GM23338 (cell line): ENCODE measurements around the gene FRAT2. TPM values are rescaled to one million over a fixed set of nuclear protein-coding genes. Genes with fewer than 3 reads are reported as not detected.
A peak's percentile ranks its signal among the peaks of the same experiment; 100 is the strongest.

ENCODE experiments used
- ATAC-seq: fragments of 200-7000 bp; cut with Tn5 transposase; 3 replicates; pipeline ENCODE4 v1.9.1; 2020
- DNase-seq: peaks from one replicate; pipeline ENCODE4 v3.0.0-alpha.2; 2015; ENCODE audit warnings: low spot score
- H2AFZ ChIP-seq: fragments of 200-600 bp; sonication (generic); 2 replicates; pipeline ENCODE4 v1.8.0; 2016; ENCODE audit warnings: antibody characterized with exemption, mild to moderate bottlenecking, moderate library complexity
- H3F3A ChIP-seq: fragments of 200-600 bp; sonication (generic); replicated peaks from 2 replicates; pipeline ENCODE4 v1.8.0; 2017; ENCODE audit warnings: antibody characterized with exemption, mixed run types, low read depth
- H3K27ac ChIP-seq: fragments of 200-600 bp; sonication (generic); 2 replicates; pipeline ENCODE4 v1.6.1; 2016; ENCODE audit warnings: low read depth
- H3K27me3 ChIP-seq: fragments of 200-600 bp; sonication (generic); 2 replicates; pipeline ENCODE4 v1.8.0; 2016; ENCODE audit warnings: mild to moderate bottlenecking, mixed run types, moderate library complexity; ENCODE audit not compliant: insufficient read depth
- H3K36me3 ChIP-seq: fragments of 200-600 bp; sonication (generic); 2 replicates; pipeline ENCODE4 v1.8.0; 2016; ENCODE audit warnings: mild to moderate bottlenecking; ENCODE audit not compliant: insufficient read depth
- H3K4me1 ChIP-seq: fragments of 200-600 bp; sonication (generic); 2 replicates; pipeline ENCODE4 v1.8.0; 2016; ENCODE audit warnings: mild to moderate bottlenecking, moderate library complexity; ENCODE audit not compliant: insufficient read depth
- H3K4me2 ChIP-seq: fragments of 200-600 bp; sonication (generic); 2 replicates; pipeline ENCODE4 v1.7.1; 2017; ENCODE audit warnings: mixed run types
- H3K4me3 ChIP-seq: fragments of 200-600 bp; sonication (generic); 2 replicates; pipeline ENCODE4 v1.6.1; 2016; ENCODE audit warnings: mixed run types
- H3K79me2 ChIP-seq: fragments of 200-600 bp; sonication (generic); replicated peaks from 2 replicates; pipeline ENCODE4 v1.8.0; 2017; ENCODE audit warnings: mild to moderate bottlenecking; ENCODE audit not compliant: insufficient read depth
- H3K9me2 ChIP-seq: fragments of 200-600 bp; sonication (generic); 2 replicates; pipeline ENCODE4 v1.8.0; 2017; ENCODE audit not compliant: insufficient read depth
- H4K20me1 ChIP-seq: fragments of 200-600 bp; sonication (generic); replicated peaks from 2 replicates; pipeline ENCODE4 v1.8.0; 2017; ENCODE audit warnings: mild to moderate bottlenecking; ENCODE audit not compliant: insufficient read depth
- H3K27ac Mint-ChIP-seq: 2 replicates; pipeline ENCODE4 v1.8.0; 2020; ENCODE audit warnings: inconsistent platforms, mild to moderate bottlenecking, moderate library complexity, mixed read lengths
- H3K27me3 Mint-ChIP-seq: 3 replicates; pipeline ENCODE4 v1.8.0; 2022; ENCODE audit warnings: low read depth, mild to moderate bottlenecking, moderate library complexity, mixed read lengths, inconsistent platforms; ENCODE audit not compliant: insufficient read depth, poor library complexity
- H3K36me3 Mint-ChIP-seq: 3 replicates; pipeline ENCODE4 v1.8.0; 2021; ENCODE audit warnings: low read depth, mild to moderate bottlenecking, inconsistent platforms, moderate library complexity, mixed read lengths
- H3K4me1 Mint-ChIP-seq: 3 replicates; pipeline ENCODE4 v1.8.0; 2020; ENCODE audit warnings: mild to moderate bottlenecking, inconsistent platforms, mixed read lengths
- H3K4me3 Mint-ChIP-seq: 3 replicates; pipeline ENCODE4 v1.8.0; 2021; ENCODE audit warnings: moderate library complexity, mild to moderate bottlenecking, inconsistent platforms, mixed read lengths
- H3K9me3 Mint-ChIP-seq: 3 replicates; pipeline ENCODE4 v1.8.0; 2020; ENCODE audit warnings: moderate library complexity, mild to moderate bottlenecking, inconsistent platforms, mixed read lengths
- CREB1 ChIP-seq: fragments of 250-450 bp; sonication (Bioruptor Pico); IDR thresholded peaks from 2 replicates; pipeline ENCODE4 v1.5.0; 2020; ENCODE audit warnings: low read depth, mild to moderate bottlenecking, moderate library complexity
- CTCF ChIP-seq, 2 experiments: fragments of 200-600 bp in 1 of 2; sonication (generic) in 1 of 2; conservative IDR thresholded peaks; 2 replicates each; pipeline versions ENCODE4 v1.5.1 to v1.6.1; 2016 to 2017; ENCODE audit warnings: antibody characterized with exemption in 2 of 2, low read depth in 2 of 2, mild to moderate bottlenecking in 2 of 2, moderate library complexity in 1 of 2
- ETS1 ChIP-seq: IDR thresholded peaks from 2 replicates; pipeline ENCODE4 v1.6.1; 2016; ENCODE audit warnings: antibody characterized with exemption
- EZH2 ChIP-seq: fragments of 200-600 bp; sonication (generic); IDR thresholded peaks from one replicate; pipeline ENCODE4 v1.8.0; 2017; ENCODE audit warnings: antibody characterized with exemption, mild to moderate bottlenecking, low read depth; ENCODE audit not compliant: unreplicated experiment
- EZH2phosphoT487 ChIP-seq: fragments of 200-600 bp; sonication (generic); IDR thresholded peaks from one replicate; pipeline ENCODE4 v1.8.1; 2018; ENCODE audit warnings: antibody characterized with exemption; ENCODE audit not compliant: unreplicated experiment
- JUNB ChIP-seq: IDR thresholded peaks from one replicate; pipeline ENCODE4 v1.6.1; 2016; ENCODE audit warnings: antibody characterized with exemption; ENCODE audit not compliant: unreplicated experiment
- NANOG ChIP-seq: IDR thresholded peaks from 2 replicates; pipeline ENCODE4 v1.6.1; 2016; ENCODE audit warnings: antibody characterized with exemption, borderline replicate concordance
- POLR2AphosphoS5 ChIP-seq: IDR thresholded peaks from 2 replicates; pipeline ENCODE4 v1.6.1; 2016; ENCODE audit warnings: antibody characterized with exemption, low read depth
- REST ChIP-seq: IDR thresholded peaks from one replicate; pipeline ENCODE4 v1.6.1; 2018; ENCODE audit warnings: antibody characterized with exemption; ENCODE audit not compliant: unreplicated experiment
- STAT1 ChIP-seq: IDR thresholded peaks from one replicate; pipeline ENCODE4 v1.6.1; 2016; ENCODE audit warnings: antibody characterized with exemption; ENCODE audit not compliant: unreplicated experiment
- ZNF114 ChIP-seq: fragments of 250-450 bp; sonication (Bioruptor Pico); IDR thresholded peaks from 2 replicates; pipeline ENCODE4 v1.5.0; 2020; ENCODE audit warnings: mild to moderate bottlenecking, moderate library complexity
- ZNF331 ChIP-seq: fragments of 250-450 bp; sonication (Bioruptor Pico); IDR thresholded peaks from 2 replicates; pipeline ENCODE4 v1.5.0; 2020; ENCODE audit warnings: low read depth, mild to moderate bottlenecking, moderate library complexity
- ZNF462 ChIP-seq: fragments of 250-450 bp; sonication (Bioruptor Pico); IDR thresholded peaks from 2 replicates; pipeline ENCODE4 v1.5.0; 2020; ENCODE audit warnings: mild to moderate bottlenecking, moderate library complexity
- polyA plus RNA-seq: library from polyadenylated mRNA; unstranded; fragments of >200 nt; fragmentation: Nextera tagmentation; extraction: Ambion mirVana; gene quantifications from 2 replicates; pipeline ENCODE4 v1.2.1, GENCODE V29; 2016
- total RNA-seq: library from RNA; depleted of rRNA; stranded (reverse); fragments of >200 nt; shearing (Covaris generic); gene quantifications from 2 replicates; pipeline ENCODE4 v1.2.3, GENCODE V29; 2014

Gene FRAT2
- total and polyA plus RNA-seq, 2 experiments from 2014 or later = 24.5 to 109 TPM

GRCh38 chr10:97325754-97326153 lies 8.8 kb downstream of the FRAT2 start:
- peaks cover 19% of the 10 kb centered on the region for H3K36me3 Mint-ChIP-seq
- Histone ChIP-seq H3K4me3 (no peak overlapping the region), H3F3A (peaks cover 21% of the 10 kb centered on the region), H3K79me2 (peaks cover 23% of the 10 kb centered on the region), H3K9me2 (no peaks in the 10 kb centered on the region), H4K20me1 (peaks cover 15% of the 10 kb centered on the region), H3K4me2 (no peak overlapping the region), H2AFZ (no peak overlapping the region), H3K27ac (no peak overlapping the region), H3K27me3 (peaks cover 18% of the 10 kb centered on the region), H3K4me1 (peaks cover 47% of the 10 kb centered on the region), H3K36me3 (no peaks in the 10 kb centered on the region)
- H3K27me3 Mint-ChIP-seq = peaks cover 24% of the 10 kb centered on the region
- no peaks in the 10 kb centered on the region for H3K9me3 Mint-ChIP-seq
- DNase-seq (peak; percentile 54), ATAC-seq (peak; percentile 7; the same call in 2 of the 3 replicates)
- peaks cover 38% of the 10 kb centered on the region for H3K4me1 Mint-ChIP-seq
- H3K4me3 Mint-ChIP-seq = no peak overlapping the region
- no peak for TF ChIP-seq STAT1
- TF ChIP-seq ZNF462 (CRISPR knock-in tag) = no peak
- TF ChIP-seq EZH2 = no peak
- TF ChIP-seq REST = no peak
- TF ChIP-seq CTCF (conservative IDR thresholded peaks at IDR 0.05; ENCODE audit: low read depth in 2 of 2) = no peak
- TF ChIP-seq ZNF331 (CRISPR knock-in tag) = no peak
- no peak for TF ChIP-seq JUNB
- no peak for TF ChIP-seq CREB1 (CRISPR knock-in tag)
- TF ChIP-seq EZH2phosphoT487 = no peak
- TF ChIP-seq NANOG = no peak
- no peak for TF ChIP-seq ETS1
- no peak for TF ChIP-seq POLR2AphosphoS5
- no peak for TF ChIP-seq ZNF114 (CRISPR knock-in tag)
- no peak overlapping the region for H3K27ac Mint-ChIP-seq
